GM23338 (cell line): ENCODE results near the gene OR6A2.

Experiments used
- CREB1 ChIP-seq: fragments of 250-450 bp; sonication (Bioruptor Pico); IDR thresholded peaks from 2 replicates; pipeline ENCODE4 v1.5.0; 2020; ENCODE audit warnings: low read depth, mild to moderate bottlenecking, moderate library complexity
- CTCF ChIP-seq, 2 experiments: fragments of 200-600 bp in 1 of 2; sonication (generic) in 1 of 2; conservative IDR thresholded peaks; 2 replicates each; pipeline versions ENCODE4 v1.5.1 to v1.6.1; 2016 to 2017; ENCODE audit warnings: antibody characterized with exemption in 2 of 2, low read depth in 2 of 2, mild to moderate bottlenecking in 2 of 2, moderate library complexity in 1 of 2
- EZH2 ChIP-seq: fragments of 200-600 bp; sonication (generic); IDR thresholded peaks from one replicate; pipeline ENCODE4 v1.8.0; 2017; ENCODE audit warnings: antibody characterized with exemption, mild to moderate bottlenecking, low read depth; ENCODE audit not compliant: unreplicated experiment
- EZH2phosphoT487 ChIP-seq: fragments of 200-600 bp; sonication (generic); IDR thresholded peaks from one replicate; pipeline ENCODE4 v1.8.1; 2018; ENCODE audit warnings: antibody characterized with exemption; ENCODE audit not compliant: unreplicated experiment
- POLR2AphosphoS5 ChIP-seq: IDR thresholded peaks from 2 replicates; pipeline ENCODE4 v1.6.1; 2016; ENCODE audit warnings: antibody characterized with exemption, low read depth
- REST ChIP-seq: IDR thresholded peaks from one replicate; pipeline ENCODE4 v1.6.1; 2018; ENCODE audit warnings: antibody characterized with exemption; ENCODE audit not compliant: unreplicated experiment
- ZNF331 ChIP-seq: fragments of 250-450 bp; sonication (Bioruptor Pico); IDR thresholded peaks from 2 replicates; pipeline ENCODE4 v1.5.0; 2020; ENCODE audit warnings: low read depth, mild to moderate bottlenecking, moderate library complexity

GRCh38 chr11:6782720-6783119 lies 16.8 kb downstream of the OR6A2 start, which contains the start of gene OR2AG1:
- TF ChIP-seq EZH2 (no peak), CTCF (conservative IDR thresholded peaks at IDR 0.05; ENCODE audit: low read depth in 2 of 2) (no peak), POLR2AphosphoS5 (no peak), ZNF331 (CRISPR knock-in tag) (no peak), REST (no peak), CREB1 (CRISPR knock-in tag) (no peak), EZH2phosphoT487 (no peak)
